HuH-7 (cell line): ENCODE results near the gene RFX4.
A peak's percentile ranks its signal among the peaks of the same experiment; 100 is the strongest.
"Not testable (repeated sequence)": the region's sequence is repeated elsewhere in the genome, so short reads cannot be mapped to it uniquely, and the experiment has no call there.

Source experiments
- DNase-seq: peaks from one replicate; pipeline ENCODE4 v3.0.0; 2011; ENCODE audit warnings: low spot score

The RFX4 gene

GRCh38 chr12:106692896-106693820, 110.4 kb downstream of the RFX4 start:
- no peak for DNase-seq

GRCh38 chr12:106696071-106696470, 113.3 kb downstream of the RFX4 start:
- no peak for DNase-seq

GRCh38 chr12:106696681-106697417, 114.0 kb downstream of the RFX4 start:
- DNase-seq, result no peak

GRCh38 chr12:106704081-106704480, 121.3 kb downstream of the RFX4 start:
- no peak for DNase-seq

- DNase-seq, result no peak
These were observed 123.2 kb downstream of the RFX4 start for GRCh38 chr12:106705971-106706370.

- DNase-seq, result no peak
These were observed 126.3 kb downstream of the RFX4 start for GRCh38 chr12:106709068-106709511.

- DNase-seq, result no peak
These were observed 127.5 kb downstream of the RFX4 start for GRCh38 chr12:106710143-106710893.

GRCh38 chr12:106711316-106711715, 128.5 kb downstream of the RFX4 start:
- DNase-seq, result no peak

GRCh38 chr12:106712768-106713167, 130.0 kb downstream of the RFX4 start:
- DNase-seq, result peak; percentile 34

- DNase-seq, result no peak
These were observed 132.1 kb downstream of the RFX4 start for GRCh38 chr12:106714926-106715325.

GRCh38 chr12:106715582-106715981, 132.8 kb downstream of the RFX4 start:
- no peak for DNase-seq

GRCh38 chr12:106717673-106718072, 134.9 kb downstream of the RFX4 start:
- DNase-seq, result no peak

- DNase-seq, result no peak
These were observed 137.1 kb downstream of the RFX4 start for GRCh38 chr12:106719879-106720278.

- DNase-seq, result no peak
These were observed 137.9 kb downstream of the RFX4 start for GRCh38 chr12:106720696-106721095.

- no peak for DNase-seq
These were observed 139.1 kb downstream of the RFX4 start for GRCh38 chr12:106721915-106722314.

- no peak for DNase-seq
These were observed 140.0 kb downstream of the RFX4 start for GRCh38 chr12:106722837-106723236.

GRCh38 chr12:106723416-106723815, 140.6 kb downstream of the RFX4 start:
- no peak for DNase-seq

- DNase-seq, result no peak
These were observed 141.3 kb downstream of the RFX4 start for GRCh38 chr12:106724116-106724515.

GRCh38 chr12:106724934-106725333, 142.1 kb downstream of the RFX4 start:
- DNase-seq, result no peak

GRCh38 chr12:106726603-106727202, 143.9 kb downstream of the RFX4 start:
- not testable (repeated sequence) for DNase-seq

- no peak for DNase-seq
These were observed 146.8 kb downstream of the RFX4 start for GRCh38 chr12:106729611-106730010.

- DNase-seq, result no peak
These were observed 150.1 kb downstream of the RFX4 start for GRCh38 chr12:106732890-106733289.
